AG04449 (cell line): Measurements from ENCODE around the gene OR56A1.

Experiments
- CTCF ChIA-PET: fragments of 350-600 bp; formaldehyde crosslinking; extraction: SDS; loops from one replicate; lab custom pipeline; 2021; ENCODE audit warnings: antibody characterized with exemption; lab: Yijun Ruan, JAX
- POLR2A ChIA-PET: fragments of 400-600, 350-600 bp; formaldehyde crosslinking; extraction: SDS; loops from one replicate; lab custom pipeline; 2020; ENCODE audit warnings: antibody characterized with exemption, inconsistent platforms; lab: Yijun Ruan, JAX
- DNase-seq: peaks from one replicate; pipeline ENCODE4 v3.0.0-alpha.2; 2010; ENCODE audit warnings: low read depth, low spot score
- H3K4me3 ChIP-seq: 2 replicates; pipeline ENCODE4 v1.5.1; 2011; ENCODE audit warnings: low read depth, mild to moderate bottlenecking, control low read depth, low read length
- CTCF ChIP-seq: IDR thresholded peaks from one replicate; pipeline ENCODE4 v1.5.1; 2011; ENCODE audit warnings: mild to moderate bottlenecking, moderate library complexity, low read length, control low read depth, inconsistent platforms; ENCODE audit not compliant: insufficient read depth; ENCODE audit errors: missing control alignments

Gene OR56A1

DNA sequence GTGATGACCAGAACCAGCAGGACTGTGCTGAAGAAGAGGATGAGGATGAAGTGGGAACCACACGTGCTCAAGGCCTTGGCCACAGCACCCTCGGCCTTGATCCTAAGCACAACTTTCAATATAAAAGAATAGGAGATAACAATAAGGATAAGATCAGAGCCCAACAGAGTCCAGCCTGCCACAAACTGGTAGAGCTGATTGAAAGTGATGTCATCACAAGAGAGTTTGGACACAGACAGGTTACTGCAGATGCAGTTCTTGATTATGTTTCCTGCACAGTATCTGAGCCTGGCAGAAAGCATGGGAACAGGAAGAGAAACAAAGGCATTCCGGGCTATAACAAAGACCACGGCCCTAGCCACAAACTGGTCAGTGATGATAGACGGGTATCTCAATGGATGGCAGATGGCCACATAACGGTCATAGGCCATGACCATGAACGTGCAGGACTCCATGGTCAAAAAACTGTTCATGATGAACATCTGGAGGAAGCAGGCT is 28.3 kb downstream of the OR56A1 start:
- CTCF ChIA-PET, result no interaction called here
- TF ChIP-seq CTCF, result no peak
- no peak overlapping the region for H3K4me3 ChIP-seq
- no peak for DNase-seq
- POLR2A ChIA-PET, result no interaction called here

DNA sequence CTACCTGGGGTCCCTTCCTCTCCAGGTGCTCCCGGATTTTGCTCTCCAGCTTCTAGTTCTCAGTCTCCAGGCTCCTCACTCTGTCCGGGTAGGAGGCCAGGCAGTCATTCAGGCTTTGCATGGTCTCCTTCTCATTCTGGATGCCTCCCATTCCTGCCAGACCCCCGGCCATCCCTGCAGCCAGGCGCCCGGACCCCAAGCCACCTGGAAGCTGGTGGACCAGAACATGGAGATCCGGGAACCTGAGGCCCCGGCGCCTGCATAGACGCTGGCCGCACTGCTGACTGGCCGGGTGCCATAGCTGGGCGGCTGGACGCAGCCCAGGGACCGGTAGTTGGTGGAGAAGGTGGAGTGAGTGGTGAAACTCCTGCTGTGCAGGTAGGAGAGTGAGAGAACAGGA is 35.8 kb downstream of the OR56A1 start:
- DNase-seq, result no peak
- TF ChIP-seq CTCF, result no peak
- ChIA-PET POLR2A (no interaction called here), CTCF (interaction anchor here (1.3 kb wide), 1 partner anchor 15 kb away, joined by 3 read pairs; no protein-coding TSS in a partner anchor)
- no peak overlapping the region for H3K4me3 ChIP-seq

GRCh38 chr11:5992604-5993251 is 37.8 kb downstream of the OR56A1 start:
- TF ChIP-seq CTCF, result peak; percentile 11
- CTCF ChIA-PET, result interaction anchor here (0.6 to 1.3 kb wide), 4 partner anchors 280 to 370 kb away, joined by 3 to 9 read pairs (median 4); no protein-coding TSS in a partner anchor
- POLR2A ChIA-PET, result no interaction called here
- no peak overlapping the region for H3K4me3 ChIP-seq
- no peak for DNase-seq

GRCh38 chr11:5992150-5992549 is 38.4 kb downstream of the OR56A1 start:
- POLR2A ChIA-PET, result no interaction called here
- CTCF ChIA-PET, result interaction anchor here (0.6 to 1.3 kb wide), 4 partner anchors 281 to 371 kb away, joined by 3 to 9 read pairs (median 4); no protein-coding TSS in a partner anchor

GRCh38 chr11:5989203-5989602 is 41.4 kb downstream of the OR56A1 start:
- DNase-seq, result no peak
- ChIA-PET POLR2A (no interaction called here), CTCF (no interaction called here)
- no peak overlapping the region for H3K4me3 ChIP-seq
- TF ChIP-seq CTCF, result no peak

More at GRCh38 chr11:5992150-5992549, 38.4 kb downstream of the OR56A1 start:
- no peak for DNase-seq
- H3K4me3 ChIP-seq, result no peak overlapping the region
- TF ChIP-seq CTCF, result no peak

DNA sequence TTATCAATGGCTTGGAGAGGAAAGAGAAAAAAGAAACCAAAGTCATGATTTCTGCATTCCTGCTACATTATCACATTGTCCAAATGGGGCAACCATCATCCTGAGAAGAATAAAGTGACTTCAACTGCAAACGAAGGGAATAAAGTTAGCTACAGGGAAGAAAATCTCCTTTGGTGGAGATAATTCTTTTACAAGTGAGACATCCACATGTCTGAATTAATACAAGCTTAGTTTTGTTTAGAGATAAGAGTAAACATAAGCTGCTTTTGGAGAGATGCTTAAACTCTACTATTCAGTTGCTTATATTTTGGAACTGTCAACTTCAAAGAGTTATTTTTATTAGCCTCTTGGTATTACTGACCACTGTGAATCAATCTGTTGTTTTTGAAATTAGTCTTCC is 43.7 kb downstream of the OR56A1 start, which contains the start of gene OR52L1:
Gene OR52L1, minus strand, starts transcription at position 101 of the 400 bp plus-strand sequence. Its CDS starts 55 bp downstream, at position 46.
- POLR2A ChIA-PET, result no interaction called here
- no peak for TF ChIP-seq CTCF

More for the DNA sequence above, 43.7 kb downstream of the OR56A1 start, which contains the start of gene OR52L1:
- no peak within 1 kb of the TSS for H3K4me3 ChIP-seq
- CTCF ChIA-PET, result no interaction called here
- no peak for DNase-seq
